Measurements from ENCODE around the gene LRRC51.
A peak's percentile ranks its signal among the peaks of the same experiment; 100 is the strongest.

Gene LRRC51

GRCh38 chr11:72083414-72083813, 2.8 kb downstream of the LRRC51 start:
- no peak overlapping the region for H3K4me3 ChIP-seq
- no peak for TF ChIP-seq CTCF (IDR thresholded peaks at IDR 0.05)
- no peak overlapping the region for H3K27ac ChIP-seq
- no peak for DNase-seq (ENCODE audit: low spot score)

GRCh38 chr11:72084076-72084475, 3.4 kb downstream of the LRRC51 start:
- Histone ChIP-seq H3K27ac (no peak overlapping the region), H3K4me3 (no peak overlapping the region)
- DNase-seq (ENCODE audit: low spot score) = no peak
- no peak for TF ChIP-seq CTCF (IDR thresholded peaks at IDR 0.05)

- no peak for TF ChIP-seq CTCF (IDR thresholded peaks at IDR 0.05)
- Histone ChIP-seq H3K27ac (no peak overlapping the region), H3K4me3 (no peak overlapping the region)
- DNase-seq (ENCODE audit: low spot score) = no peak
These were observed 4.3 kb downstream of the LRRC51 start for GRCh38 chr11:72084965-72085364.

- DNase-seq (ENCODE audit: low spot score) = no peak
- TF ChIP-seq CTCF (IDR thresholded peaks at IDR 0.05) = no peak
- Histone ChIP-seq H3K27ac (no peak overlapping the region), H3K4me3 (no peak overlapping the region)
These were observed 5.1 kb downstream of the LRRC51 start for GRCh38 chr11:72085621-72086351.

GRCh38 chr11:72088076-72088808, 7.6 kb downstream of the LRRC51 start:
- DNase-seq (ENCODE audit: low spot score) = no peak
- Histone ChIP-seq H3K4me3 (no peak overlapping the region), H3K27ac (no peak overlapping the region)
- no peak for TF ChIP-seq CTCF (IDR thresholded peaks at IDR 0.05)

GRCh38 chr11:72091292-72091691, 10.6 kb downstream of the LRRC51 start:
- no peak overlapping the region for H3K4me3 ChIP-seq
- peak; percentile 71 for TF ChIP-seq CTCF (IDR thresholded peaks at IDR 0.05)
- DNase-seq (ENCODE audit: low spot score) = no peak
- peak overlapping the region; percentile 31 to 46 for H3K27ac ChIP-seq

GRCh38 chr11:72098741-72099140, 18.1 kb downstream of the LRRC51 start:
- no peak for DNase-seq (ENCODE audit: low spot score)
- Histone ChIP-seq H3K27ac (no peak overlapping the region), H3K4me3 (no peak overlapping the region)
- no peak for TF ChIP-seq CTCF (IDR thresholded peaks at IDR 0.05)

Data from coronary artery (tissue), 2 donors.